Activated T-cell treated with anti-CD3 and anti-CD28 coated beads, Interleukin-2, amount 50 U/mL, for 72 hours (primary cell): ENCODE data around the gene CLCNKB. TPM values are rescaled to one million over a fixed set of nuclear protein-coding genes. Genes with fewer than 3 reads are reported as not detected.
"Not testable (repeated sequence)": the region's sequence is repeated elsewhere in the genome, so short reads cannot be mapped to it uniquely, and the experiment has no call there.

ENCODE experiments used
- ATAC-seq, 2 donors: fragments of 150-1000 bp; cut with Tn5 transposase; replicated peaks in 1 of 2; 2 replicates each; pipeline ENCODE4 v1.10.0; 2021; ENCODE audit warnings: moderate library complexity in 2 of 2, mild to moderate bottlenecking in 1 of 2
- DNase-seq, 2 donors: peaks; one replicate each; pipeline ENCODE4 v3.0.0; 2021 to 2022; ENCODE audit warnings: mixed read lengths in 1 of 2
- H3K27ac Mint-ChIP-seq: one replicate; pipeline ENCODE4 v1.8.0; 2022; ENCODE audit warnings: mild to moderate bottlenecking, moderate library complexity, mixed read lengths
- H3K27me3 Mint-ChIP-seq: one replicate; pipeline ENCODE4 v1.8.0; 2022; ENCODE audit warnings: low read depth, mixed read lengths
- H3K36me3 Mint-ChIP-seq, 2 donors: one replicate each; pipeline ENCODE4 v1.8.0; 2022; ENCODE audit warnings: mixed read lengths in 2 of 2, mild to moderate bottlenecking in 1 of 2; ENCODE audit not compliant: insufficient read depth in 2 of 2
- H3K4me1 Mint-ChIP-seq: one replicate; pipeline ENCODE4 v1.8.0; 2022; ENCODE audit warnings: low read depth, mixed read lengths
- H3K4me3 Mint-ChIP-seq, 2 donors: one replicate each; pipeline ENCODE4 v1.8.0; 2022; ENCODE audit warnings: mild to moderate bottlenecking in 2 of 2, mixed read lengths in 2 of 2, moderate library complexity in 2 of 2
- H3K9me3 Mint-ChIP-seq, 2 donors: one replicate each; pipeline ENCODE4 v1.8.0; 2022; ENCODE audit warnings: mixed read lengths in 2 of 2
- total RNA-seq, 2 donors: library from RNA; stranded (reverse); gene quantifications; one replicate each; pipeline ENCODE4 v1.2.3, GENCODE V29; 2022

The CLCNKB gene
- total RNA-seq, 2 donors from 2014 or later = not detected

- peaks cover 16% of the 10 kb centered on the region for H3K27me3 Mint-ChIP-seq
- H3K4me3 Mint-ChIP-seq, ATAC-seq, H3K9me3 Mint-ChIP-seq, H3K27ac Mint-ChIP-seq, H3K4me1 Mint-ChIP-seq, H3K36me3 Mint-ChIP-seq, DNase-seq: not testable (repeated sequence)
Measured at GRCh38 chr1:16061989-16062686, 18.6 kb downstream of the CLCNKB start.

GRCh38 chr1:16062687-16063075 lies 19.1 kb downstream of the CLCNKB start:
- H3K9me3 Mint-ChIP-seq, ATAC-seq, DNase-seq, H3K4me1 Mint-ChIP-seq, H3K36me3 Mint-ChIP-seq, H3K4me3 Mint-ChIP-seq, H3K27ac Mint-ChIP-seq: not testable (repeated sequence)
- H3K27me3 Mint-ChIP-seq = peaks cover 16% of the 10 kb centered on the region

- H3K4me3 Mint-ChIP-seq = no peak overlapping the region
- no peaks in the 10 kb centered on the region for H3K4me1 Mint-ChIP-seq
- H3K9me3 Mint-ChIP-seq = no peaks in the 10 kb centered on the region
- ATAC-seq (no peak), DNase-seq (no peak)
- H3K36me3 Mint-ChIP-seq = no peaks in the 10 kb centered on the region
- H3K27ac Mint-ChIP-seq = no peak overlapping the region
- H3K27me3 Mint-ChIP-seq = peaks cover 16% of the 10 kb centered on the region
Measured at GRCh38 chr1:16063226-16063829, 19.7 kb downstream of the CLCNKB start.

- Mint-ChIP-seq H3K4me3 (no peak overlapping the region), H3K27ac (no peak overlapping the region), H3K36me3 (no peaks in the 10 kb centered on the region), H3K9me3 (no peaks in the 10 kb centered on the region), H3K4me1 (no peaks in the 10 kb centered on the region), H3K27me3 (peaks cover 16% of the 10 kb centered on the region)
- DNase-seq (no peak), ATAC-seq (no peak)
Measured at GRCh38 chr1:16063921-16064320, 20.3 kb downstream of the CLCNKB start.

- H3K27ac Mint-ChIP-seq = no peak overlapping the region
- H3K27me3 Mint-ChIP-seq = peaks cover 16% of the 10 kb centered on the region
- no peak overlapping the region for H3K4me3 Mint-ChIP-seq
- H3K36me3 Mint-ChIP-seq = no peaks in the 10 kb centered on the region
- no peak for DNase-seq
- H3K9me3 Mint-ChIP-seq = no peaks in the 10 kb centered on the region
- no peak for ATAC-seq
- H3K4me1 Mint-ChIP-seq = no peaks in the 10 kb centered on the region
Measured at GRCh38 chr1:16064536-16065268, 21.1 kb downstream of the CLCNKB start.

- Mint-ChIP-seq H3K27ac (no peak overlapping the region), H3K4me3 (no peak overlapping the region), H3K27me3 (peaks cover 16% of the 10 kb centered on the region), H3K4me1 (no peaks in the 10 kb centered on the region), H3K9me3 (no peaks in the 10 kb centered on the region), H3K36me3 (no peaks in the 10 kb centered on the region)
- ATAC-seq = no peak
- no peak for DNase-seq
Measured at GRCh38 chr1:16065269-16065576, 21.6 kb downstream of the CLCNKB start.

- no peaks in the 10 kb centered on the region for H3K36me3 Mint-ChIP-seq
- H3K27me3 Mint-ChIP-seq = peaks cover 16% of the 10 kb centered on the region
- DNase-seq = no peak
- no peaks in the 10 kb centered on the region for H3K9me3 Mint-ChIP-seq
- ATAC-seq = no peak
- no peaks in the 10 kb centered on the region for H3K4me1 Mint-ChIP-seq
- no peak overlapping the region for H3K4me3 Mint-ChIP-seq
- H3K27ac Mint-ChIP-seq = no peak overlapping the region
Measured at GRCh38 chr1:16066245-16066644, 22.7 kb downstream of the CLCNKB start.

GRCh38 chr1:16067127-16067768 lies 23.7 kb downstream of the CLCNKB start:
- no peak for DNase-seq
- Mint-ChIP-seq H3K4me3 (no peak overlapping the region), H3K36me3 (no peaks in the 10 kb centered on the region), H3K4me1 (no peaks in the 10 kb centered on the region), H3K9me3 (no peaks in the 10 kb centered on the region), H3K27me3 (peaks cover 16% of the 10 kb centered on the region), H3K27ac (no peak overlapping the region)
- ATAC-seq = no peak

GRCh38 chr1:16067933-16068332 lies 24.4 kb downstream of the CLCNKB start:
- Mint-ChIP-seq H3K4me1 (no peaks in the 10 kb centered on the region), H3K27me3 (peaks cover 16% of the 10 kb centered on the region), H3K27ac (no peak overlapping the region), H3K4me3 (no peak overlapping the region), H3K36me3 (no peaks in the 10 kb centered on the region), H3K9me3 (no peaks in the 10 kb centered on the region)
- DNase-seq (no peak), ATAC-seq (no peak)

- no peak overlapping the region for H3K4me3 Mint-ChIP-seq
- DNase-seq (no peak), ATAC-seq (no peak)
- H3K9me3 Mint-ChIP-seq = no peaks in the 10 kb centered on the region
- peaks cover 17% of the 10 kb centered on the region for H3K27me3 Mint-ChIP-seq
- H3K36me3 Mint-ChIP-seq = no peaks in the 10 kb centered on the region
- no peak overlapping the region for H3K27ac Mint-ChIP-seq
- no peaks in the 10 kb centered on the region for H3K4me1 Mint-ChIP-seq
Measured at GRCh38 chr1:16068356-16069270, 25.0 kb downstream of the CLCNKB start.

- no peaks in the 10 kb centered on the region for H3K36me3 Mint-ChIP-seq
- no peak overlapping the region for H3K27ac Mint-ChIP-seq
- no peaks in the 10 kb centered on the region for H3K9me3 Mint-ChIP-seq
- H3K4me1 Mint-ChIP-seq = no peaks in the 10 kb centered on the region
- no peak overlapping the region for H3K4me3 Mint-ChIP-seq
- peaks cover 12% of the 10 kb centered on the region for H3K27me3 Mint-ChIP-seq
- DNase-seq (no peak), ATAC-seq (no peak)
Measured at GRCh38 chr1:16070640-16071355, 27.2 kb downstream of the CLCNKB start.

- Mint-ChIP-seq H3K27me3 (peaks cover 12% of the 10 kb centered on the region), H3K36me3 (no peaks in the 10 kb centered on the region), H3K27ac (no peak overlapping the region), H3K4me3 (no peak overlapping the region), H3K9me3 (no peaks in the 10 kb centered on the region), H3K4me1 (no peaks in the 10 kb centered on the region)
- ATAC-seq = no peak
- DNase-seq = no peak
Measured at GRCh38 chr1:16071614-16072013, 28.0 kb downstream of the CLCNKB start.
